IMR-90 (cell line): ENCODE results near the gene CFAP61.

Experiments
- BHLHE40 ChIP-seq: fragments of 150-350 bp; IDR thresholded peaks from 2 replicates; pipeline ENCODE4 v1.6.1; 2016; ENCODE audit warnings: mild to moderate bottlenecking, low read depth, low read length
- CEBPB ChIP-seq: IDR thresholded peaks from 2 replicates; pipeline ENCODE4 v1.6.1; 2012; ENCODE audit warnings: low read depth, low read length, improper control_type of control experiment
- CTCF ChIP-seq: conservative IDR thresholded peaks from 2 replicates; pipeline ENCODE4 v1.5.1; 2012; ENCODE audit warnings: mild to moderate bottlenecking, low read depth, low read length, improper control_type of control experiment
- MAFK ChIP-seq: IDR thresholded peaks from 2 replicates; pipeline ENCODE4 v1.6.1; 2012; ENCODE audit warnings: low read depth, low read length, improper control_type of control experiment
- MAZ ChIP-seq: IDR thresholded peaks from 2 replicates; pipeline ENCODE4 v1.6.1; 2012; ENCODE audit warnings: low read depth, mild to moderate bottlenecking, low read length, improper control_type of control experiment, moderate library complexity, borderline replicate concordance
- MXI1 ChIP-seq: IDR thresholded peaks from 2 replicates; pipeline ENCODE4 v1.6.1; 2012; ENCODE audit warnings: low read depth, mild to moderate bottlenecking, low read length, moderate library complexity, borderline replicate concordance
- POLR2A ChIP-seq: IDR thresholded peaks from 2 replicates; pipeline ENCODE4 v1.6.1; 2012; ENCODE audit warnings: mild to moderate bottlenecking, low read depth, low read length
- RAD21 ChIP-seq: IDR thresholded peaks from 2 replicates; pipeline ENCODE4 v1.6.1; 2012; ENCODE audit warnings: low read length, improper control_type of control experiment
- RCOR1 ChIP-seq: IDR thresholded peaks from 2 replicates; pipeline ENCODE4 v1.6.1; 2012; ENCODE audit warnings: mild to moderate bottlenecking, low read length, improper control_type of control experiment; ENCODE audit not compliant: insufficient replicate concordance
- RFX5 ChIP-seq: IDR thresholded peaks from 2 replicates; pipeline ENCODE4 v1.8.0; 2012; ENCODE audit warnings: low read depth, mild to moderate bottlenecking, low read length, moderate library complexity
- USF2 ChIP-seq: fragments of 150-350 bp; IDR thresholded peaks from 2 replicates; pipeline ENCODE4 v1.6.1; 2017; ENCODE audit warnings: mild to moderate bottlenecking, antibody characterized with exemption, low read length, low read depth

GRCh38 chr20:20085812-20086211 is 33.5 kb downstream of the CFAP61 start:
- no peak for TF ChIP-seq CTCF
- TF ChIP-seq POLR2A, result no peak
- TF ChIP-seq BHLHE40, result no peak
- TF ChIP-seq RAD21, result no peak
- TF ChIP-seq MXI1, result no peak
- no peak for TF ChIP-seq USF2
- TF ChIP-seq CEBPB, result no peak
- no peak for TF ChIP-seq MAZ
- TF ChIP-seq MAFK, result no peak
- TF ChIP-seq RCOR1, result no peak
- TF ChIP-seq RFX5, result no peak
